KOPT-K1 (cell line): ENCODE measurements around the gene RASGEF1C.

Experiments used
- H3K27ac ChIP-seq: fragments of 200-600 bp; sonication (generic); 2 replicates; pipeline ENCODE4 v1.5.1; 2016; ENCODE audit warnings: antibody characterized with exemption, mild to moderate bottlenecking, low read depth, low read length; ENCODE audit not compliant: poor library complexity, severe bottlenecking
- H3K36me3 ChIP-seq: fragments of 200-600 bp; sonication (generic); 2 replicates; pipeline ENCODE4 v1.5.1; 2017; ENCODE audit warnings: antibody characterized with exemption, mild to moderate bottlenecking, low read length, moderate library complexity; ENCODE audit not compliant: insufficient read depth
- H3K9me3 ChIP-seq: fragments of 200-600 bp; sonication (generic); 2 replicates; pipeline ENCODE4 v1.5.1; 2017; ENCODE audit warnings: antibody characterized with exemption, low read length, mild to moderate bottlenecking; ENCODE audit not compliant: insufficient read depth, poor library complexity, severe bottlenecking

The RASGEF1C gene

DNA sequence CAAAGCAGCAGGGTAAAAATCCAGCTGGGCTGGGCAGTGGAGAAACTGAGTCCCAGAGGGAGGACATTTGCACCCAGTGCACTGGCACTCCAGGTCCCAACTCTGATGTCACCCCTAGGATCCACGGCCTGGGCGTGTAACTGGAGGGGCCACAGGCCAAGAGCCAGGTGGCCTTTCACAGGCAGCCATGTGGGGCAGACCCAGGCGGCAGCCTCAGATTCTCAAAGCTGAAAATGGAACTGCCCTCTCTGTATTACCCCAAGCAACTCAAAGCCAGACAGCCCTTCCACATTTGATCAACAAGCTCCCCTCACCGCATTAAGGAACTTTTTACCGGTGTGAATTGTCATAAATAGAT, 46.7 kb downstream of the RASGEF1C start:
- H3K9me3 ChIP-seq, result no peaks in the 10 kb centered on the region
- no peak overlapping the region for H3K27ac ChIP-seq
- no peaks in the 10 kb centered on the region for H3K36me3 ChIP-seq

DNA sequence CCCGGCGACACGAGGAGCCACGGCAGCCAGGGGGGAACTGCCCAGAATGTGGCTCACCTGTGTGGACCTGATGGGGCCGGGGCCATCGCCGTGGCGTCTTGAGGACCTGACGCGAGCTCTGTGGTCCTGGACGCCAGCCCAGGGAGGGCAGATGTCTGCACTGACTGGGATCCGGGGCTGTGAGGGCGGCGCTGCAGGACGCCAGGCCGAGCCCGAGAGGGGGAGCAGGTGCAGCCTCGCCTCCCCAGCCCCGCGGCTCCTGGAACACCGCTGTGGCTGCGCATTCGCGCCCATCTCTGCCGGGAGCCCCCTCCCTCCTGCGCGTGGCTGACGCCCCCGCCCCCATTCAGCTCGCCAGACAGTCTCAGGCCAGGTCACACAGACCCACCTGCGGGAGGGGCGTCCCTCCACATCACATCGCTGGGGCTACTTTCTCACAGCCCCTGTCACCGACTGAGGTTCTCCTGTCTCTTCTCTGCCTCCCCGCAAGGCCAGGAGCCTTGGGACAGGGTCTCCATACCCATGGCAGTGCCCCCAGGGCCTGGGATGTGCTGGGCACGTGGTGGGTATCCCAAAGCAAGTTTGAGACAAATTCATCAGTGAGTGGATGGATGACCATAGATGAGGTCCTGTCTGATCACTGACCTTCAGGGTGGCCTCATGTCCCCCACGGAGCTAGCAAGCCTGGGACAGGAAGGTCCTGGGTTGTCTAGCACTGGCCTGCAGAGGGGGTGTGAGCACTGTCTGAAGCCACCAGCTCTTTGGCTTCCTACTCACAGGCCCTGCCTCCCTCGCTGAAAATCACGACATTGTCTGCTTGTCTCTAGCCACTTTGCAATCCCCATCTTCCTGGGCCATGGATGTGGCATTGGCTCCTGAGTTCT, 47.3 kb downstream of the RASGEF1C start:
- Histone ChIP-seq H3K36me3 (no peaks in the 10 kb centered on the region), H3K27ac (no peak overlapping the region), H3K9me3 (no peaks in the 10 kb centered on the region)

DNA sequence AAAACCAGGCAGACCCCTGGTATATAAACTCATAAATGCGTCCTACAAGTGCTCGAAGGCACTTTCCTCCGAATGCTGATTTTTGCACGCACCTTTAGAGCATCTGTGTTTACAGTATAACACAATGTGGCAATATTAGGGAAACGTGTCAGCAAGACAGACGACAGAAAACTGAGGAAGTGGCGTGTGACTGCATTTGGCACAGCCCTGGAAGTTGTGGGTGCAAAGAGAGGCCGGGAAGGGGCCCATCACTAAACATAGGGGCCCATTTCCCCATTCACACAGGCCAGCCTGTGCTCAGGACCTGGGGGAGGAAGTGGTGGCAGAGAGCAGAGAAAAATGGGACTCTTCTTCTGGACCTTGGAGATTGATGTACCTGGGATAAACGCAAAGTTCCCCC, 48.2 kb downstream of the RASGEF1C start:
- Histone ChIP-seq H3K9me3 (no peaks in the 10 kb centered on the region), H3K36me3 (no peaks in the 10 kb centered on the region), H3K27ac (no peak overlapping the region)

DNA sequence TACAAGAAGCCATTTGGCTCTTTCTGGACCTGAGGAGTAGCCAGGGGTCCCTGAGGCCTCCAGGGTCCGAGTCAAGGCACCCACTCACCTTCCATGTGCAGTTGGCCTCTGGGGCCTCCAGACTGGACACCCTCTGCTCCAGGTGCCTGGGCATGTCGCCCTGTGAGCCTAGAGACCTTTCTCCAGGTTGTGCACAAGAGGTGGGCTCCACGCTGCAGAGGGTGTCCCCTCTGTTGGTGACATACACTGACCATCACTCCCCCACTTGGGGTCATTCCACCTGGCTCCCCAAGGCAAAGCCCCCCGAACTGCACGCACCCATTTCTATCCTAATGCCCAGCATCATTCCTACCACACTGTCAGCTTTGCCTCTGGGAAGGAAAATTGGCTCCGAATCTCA, 48.8 kb downstream of the RASGEF1C start:
- no peaks in the 10 kb centered on the region for H3K9me3 ChIP-seq
- H3K27ac ChIP-seq, result no peak overlapping the region
- no peaks in the 10 kb centered on the region for H3K36me3 ChIP-seq

DNA sequence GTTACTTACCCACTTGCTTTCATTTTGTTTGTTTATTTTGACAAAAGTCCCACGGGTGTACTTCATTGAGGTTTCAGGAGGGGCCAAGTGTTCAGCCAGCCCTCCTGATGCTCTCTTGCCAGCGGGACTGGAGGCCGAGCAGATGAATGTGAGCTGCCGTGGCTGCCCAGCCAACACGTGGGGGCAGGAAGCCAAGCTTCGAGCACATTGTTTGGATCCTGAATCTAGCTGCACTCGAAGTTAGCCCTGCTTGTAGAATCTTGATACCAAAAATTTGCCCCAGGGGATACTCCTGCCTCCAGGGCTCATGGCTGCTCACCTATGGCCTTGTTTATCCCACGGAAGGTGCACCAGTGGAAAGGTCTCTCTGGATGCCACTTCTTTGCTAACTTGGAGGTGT, 49.3 kb downstream of the RASGEF1C start:
- Histone ChIP-seq H3K9me3 (no peaks in the 10 kb centered on the region), H3K36me3 (no peaks in the 10 kb centered on the region), H3K27ac (no peak overlapping the region)

DNA sequence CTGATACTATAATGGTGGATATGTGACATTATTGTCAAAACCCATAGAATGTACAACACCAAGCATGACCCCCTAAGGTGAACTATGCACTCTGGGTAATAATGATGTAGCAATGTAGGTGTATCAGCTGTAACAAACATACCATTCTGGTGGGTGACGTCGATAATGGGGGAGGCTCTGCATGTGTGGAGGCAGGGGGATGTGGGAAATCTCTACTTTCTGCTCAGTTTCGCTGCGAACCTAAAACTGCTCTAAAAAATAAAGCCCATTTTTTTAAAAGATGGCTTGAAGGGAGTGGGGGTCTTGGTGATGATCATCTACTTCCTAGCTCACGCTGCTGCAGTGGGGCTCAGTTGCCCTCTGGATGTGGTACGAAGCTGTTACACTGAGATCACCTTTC, 51.1 kb downstream of the RASGEF1C start:
- Histone ChIP-seq H3K36me3 (no peaks in the 10 kb centered on the region), H3K27ac (no peak overlapping the region), H3K9me3 (no peaks in the 10 kb centered on the region)

DNA sequence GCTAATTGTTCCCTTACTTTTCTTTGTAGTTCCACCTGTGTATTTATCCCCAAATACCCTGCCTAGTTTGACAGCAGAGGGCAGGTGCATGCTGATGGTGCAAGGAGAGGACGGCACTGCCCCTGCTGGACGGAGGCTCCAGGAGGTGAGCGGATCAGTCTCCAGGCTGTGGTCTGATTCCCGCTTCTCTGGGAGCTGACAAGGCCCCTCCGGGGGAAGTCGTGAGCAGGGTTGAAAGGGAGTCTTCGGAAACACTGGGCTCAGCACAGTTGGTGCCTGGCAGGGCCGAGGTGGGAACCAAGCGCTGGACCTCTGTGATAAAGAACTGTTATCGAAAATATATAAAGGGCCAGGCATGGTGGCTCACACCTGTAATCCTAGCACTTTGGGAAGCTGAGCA, 52.9 kb downstream of the RASGEF1C start:
- H3K36me3 ChIP-seq, result no peaks in the 10 kb centered on the region
- H3K9me3 ChIP-seq, result no peaks in the 10 kb centered on the region
- H3K27ac ChIP-seq, result no peak overlapping the region

DNA sequence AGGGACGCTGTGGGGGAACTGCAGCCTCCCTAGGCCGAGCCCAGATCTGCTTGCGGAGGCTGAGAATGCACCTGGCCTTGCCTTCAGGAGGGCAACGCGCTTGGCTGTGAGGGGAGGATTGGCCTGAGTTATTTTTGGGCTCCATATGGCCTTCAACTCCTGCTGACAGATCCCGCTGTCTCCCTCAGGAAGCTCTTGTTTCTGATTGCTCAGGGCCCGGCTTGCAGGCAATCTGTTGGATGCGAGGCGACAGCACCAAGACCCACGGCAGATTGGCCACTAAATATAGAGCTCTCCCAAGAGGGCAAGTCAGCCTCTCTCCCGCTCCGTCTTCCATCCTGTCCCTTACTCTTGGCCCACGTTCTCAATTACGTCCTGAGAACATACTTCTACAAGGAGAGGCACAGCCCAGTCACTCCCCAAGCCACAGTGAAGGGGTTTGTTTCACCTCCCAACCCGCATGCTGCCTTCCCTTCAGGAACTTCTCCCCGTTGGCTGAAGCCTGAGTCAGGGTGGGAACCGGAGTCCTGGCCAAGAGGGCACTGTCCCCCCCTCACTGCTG, 53.6 kb downstream of the RASGEF1C start:
- no peaks in the 10 kb centered on the region for H3K9me3 ChIP-seq
- no peaks in the 10 kb centered on the region for H3K36me3 ChIP-seq
- H3K27ac ChIP-seq, result no peak overlapping the region

DNA sequence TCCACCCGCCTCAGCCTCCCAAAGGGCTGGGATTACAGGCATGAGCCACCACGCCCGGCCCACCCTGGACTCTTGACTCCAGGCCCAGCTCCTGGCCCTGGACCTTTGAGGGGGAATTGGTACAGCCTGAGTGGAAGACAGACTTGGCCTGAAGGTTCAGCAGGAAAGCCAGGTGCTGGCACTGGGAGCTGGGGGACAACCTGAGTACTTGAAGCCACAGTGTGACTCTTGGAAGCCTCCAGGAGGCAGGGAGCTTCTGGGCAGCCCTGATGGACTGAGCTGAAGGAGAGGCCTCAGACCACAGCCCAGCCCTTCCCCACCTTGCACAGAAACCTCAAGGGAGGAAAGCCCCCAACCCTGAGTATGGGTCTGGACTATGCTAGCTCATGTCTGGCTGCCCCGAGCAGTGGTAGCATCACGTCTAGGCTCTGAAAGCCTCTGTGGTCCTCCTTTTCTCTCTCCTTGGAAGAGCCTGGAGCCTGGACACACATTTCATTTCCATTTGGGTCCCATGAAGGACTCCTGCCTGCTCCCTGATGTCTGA, 54.1 kb downstream of the RASGEF1C start:
- Histone ChIP-seq H3K9me3 (peaks cover 3% of the 10 kb centered on the region), H3K36me3 (no peaks in the 10 kb centered on the region), H3K27ac (no peak overlapping the region)

DNA sequence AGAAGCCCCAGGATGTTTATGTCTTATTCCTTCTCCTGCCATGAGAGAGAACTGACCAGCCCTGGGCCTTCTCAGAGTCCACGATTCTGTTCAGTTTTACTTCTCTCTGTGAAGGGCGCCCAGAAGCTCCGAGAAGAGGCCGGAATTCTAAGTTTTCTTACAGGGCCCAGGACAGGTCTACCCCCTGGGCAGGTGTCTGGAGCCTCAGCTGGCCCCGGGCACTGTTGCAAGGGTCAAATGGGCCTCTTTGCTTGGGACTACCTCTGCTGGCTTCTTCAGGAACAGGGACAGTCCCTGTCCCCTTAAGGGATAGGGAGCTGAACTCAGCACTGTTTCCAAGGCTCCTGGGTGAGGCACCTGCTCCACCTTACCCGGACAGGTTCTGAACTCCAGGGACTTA, 55.0 kb downstream of the RASGEF1C start:
- H3K36me3 ChIP-seq, result no peaks in the 10 kb centered on the region
- H3K9me3 ChIP-seq, result peaks cover 3% of the 10 kb centered on the region
- H3K27ac ChIP-seq, result no peak overlapping the region

DNA sequence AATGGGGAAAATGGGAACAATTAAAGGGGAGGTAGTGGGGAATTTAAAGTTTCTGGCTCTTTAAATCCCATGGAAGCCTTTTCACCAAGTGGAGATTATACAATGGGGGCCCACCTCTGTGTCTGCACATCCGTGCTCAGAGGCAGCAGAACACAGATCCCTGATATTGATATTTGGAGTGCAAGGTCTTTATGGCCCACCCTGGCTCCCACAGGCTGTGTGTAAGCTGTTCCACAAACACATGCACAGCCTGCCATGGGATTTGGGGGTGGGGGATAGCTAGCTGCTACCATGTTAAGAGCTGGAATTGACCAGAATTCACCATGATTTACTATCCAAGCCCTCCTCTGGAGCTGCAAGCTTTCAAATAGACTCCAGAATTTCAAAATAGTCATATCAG, 55.9 kb downstream of the RASGEF1C start:
- Histone ChIP-seq H3K9me3 (peaks cover 3% of the 10 kb centered on the region), H3K27ac (no peak overlapping the region), H3K36me3 (no peaks in the 10 kb centered on the region)

DNA sequence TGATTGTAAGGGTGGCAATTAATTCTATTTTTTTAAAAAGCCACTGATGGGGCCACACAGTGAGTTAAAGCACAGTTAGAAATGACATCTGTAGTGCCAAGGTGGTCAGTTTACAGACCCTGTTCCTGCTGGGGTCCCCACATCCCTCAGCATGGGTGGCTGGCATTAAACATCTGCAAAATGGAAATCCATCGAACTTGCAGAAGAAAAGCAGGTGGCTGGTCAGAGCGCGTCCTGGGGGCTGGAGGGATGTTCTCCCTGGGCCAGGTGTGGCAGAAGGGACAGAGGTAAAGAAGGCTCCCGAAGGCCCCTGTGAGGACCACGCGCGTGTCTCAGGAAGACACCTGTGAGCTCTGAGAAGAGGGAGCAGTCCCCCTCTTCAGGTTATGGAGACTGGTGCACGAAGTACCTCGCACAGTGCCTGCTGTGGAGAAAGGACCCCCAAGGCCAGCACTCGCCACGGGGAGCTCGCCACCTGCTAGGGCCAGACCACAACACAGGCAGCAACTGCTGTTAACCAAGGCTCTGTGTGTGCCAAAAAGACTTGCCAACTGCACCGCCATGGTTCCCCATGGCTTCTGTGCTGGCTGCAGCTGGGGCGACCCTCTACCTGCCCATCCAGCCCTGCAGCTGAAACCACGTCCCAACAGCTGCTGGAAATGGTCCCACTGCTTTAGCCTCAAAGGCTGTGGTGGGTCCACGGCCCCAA, 65.2 kb downstream of the RASGEF1C start:
- Histone ChIP-seq H3K36me3 (no peaks in the 10 kb centered on the region), H3K27ac (no peak overlapping the region), H3K9me3 (peaks cover 24% of the 10 kb centered on the region)

DNA sequence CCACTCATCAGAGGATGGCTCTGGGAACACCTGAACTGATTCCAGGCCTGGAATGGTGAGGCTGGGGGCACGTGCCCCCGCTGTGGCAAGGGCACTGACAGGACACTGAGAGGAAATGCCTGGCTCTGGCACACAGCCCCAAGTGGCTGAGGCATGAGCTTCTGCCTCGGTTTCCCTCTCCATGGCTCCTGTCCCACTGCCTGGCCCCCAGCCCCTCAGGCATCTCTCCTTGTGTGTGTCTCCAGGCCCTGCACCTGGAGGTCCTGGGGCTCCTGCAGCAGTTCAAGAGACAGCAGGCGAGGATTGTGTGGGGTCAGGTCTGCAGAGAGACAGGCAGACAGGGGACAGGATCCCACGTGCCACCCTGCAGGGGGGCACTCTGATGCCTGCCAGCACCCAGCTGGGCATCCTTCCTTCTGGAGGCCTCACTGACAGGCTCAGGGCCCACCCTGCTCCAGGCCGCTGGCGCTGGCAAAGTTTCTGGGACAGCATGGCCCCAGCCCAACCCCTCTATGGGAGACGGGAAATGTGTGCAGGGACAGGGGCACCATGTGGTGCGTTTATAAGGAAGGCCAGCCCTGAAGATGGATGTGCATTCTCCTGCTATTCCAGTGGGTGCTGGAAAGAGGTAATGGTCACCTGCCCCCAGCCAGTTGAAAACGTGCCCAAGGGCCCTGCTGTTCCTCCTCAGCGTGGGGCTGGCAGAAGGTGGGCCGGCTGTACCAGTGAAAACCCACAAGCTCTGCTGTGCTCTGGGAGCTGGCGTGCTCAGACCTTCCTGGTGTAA, 66.0 kb downstream of the RASGEF1C start:
- Histone ChIP-seq H3K36me3 (no peaks in the 10 kb centered on the region), H3K27ac (no peak overlapping the region), H3K9me3 (peaks cover 24% of the 10 kb centered on the region)

DNA sequence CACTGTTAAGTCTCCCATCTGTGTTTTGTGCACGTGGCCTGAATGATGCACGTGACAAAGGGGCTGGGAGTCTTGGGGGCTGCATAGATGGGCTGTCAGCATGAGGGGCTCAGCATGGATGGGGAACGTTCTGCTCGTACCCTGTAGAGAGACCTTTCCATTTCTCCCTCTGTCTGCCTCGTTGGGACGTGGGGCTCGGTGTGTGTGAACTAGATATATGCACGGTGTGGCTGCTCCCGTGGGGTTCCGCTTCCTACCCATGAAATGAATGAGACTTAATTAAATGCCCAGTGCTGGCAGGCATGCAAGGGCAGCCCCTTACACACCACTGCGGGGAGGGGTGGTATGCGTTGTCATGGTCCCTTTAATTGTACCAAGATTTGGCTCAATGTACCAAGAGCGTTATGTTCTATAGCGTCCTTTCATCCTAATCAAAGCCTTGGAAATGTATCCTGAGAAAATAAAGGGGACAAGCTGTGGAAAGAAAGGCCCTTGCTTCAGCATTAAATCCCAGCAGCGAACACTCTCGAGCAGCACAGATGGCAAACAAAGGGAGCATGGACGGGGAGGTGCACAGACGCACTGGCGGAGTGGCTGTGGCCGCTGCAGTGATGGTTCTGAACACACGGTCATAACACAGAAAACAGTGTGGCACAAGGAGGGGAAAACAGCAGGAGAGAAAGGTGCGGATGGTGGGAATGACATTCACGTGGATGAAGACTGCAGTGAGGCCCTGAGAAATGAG, 66.8 kb downstream of the RASGEF1C start:
- no peaks in the 10 kb centered on the region for H3K36me3 ChIP-seq
- peaks cover 18% of the 10 kb centered on the region for H3K9me3 ChIP-seq
- H3K27ac ChIP-seq, result no peak overlapping the region
